HEK293 (cell line): ENCODE data around the gene SMIM36.
"Not testable (repeated sequence)": the region's sequence is repeated elsewhere in the genome, so short reads cannot be mapped to it uniquely, and the experiment has no call there.

Experiments
- CTCF ChIA-PET: fragments of 350-600 bp; formaldehyde crosslinking; extraction: SDS; loops from one replicate; lab custom pipeline; 2021; ENCODE audit warnings: antibody characterized with exemption; lab: Yijun Ruan, JAX
- POLR2A ChIA-PET: fragments of 300-600 bp; formaldehyde crosslinking; extraction: SDS; loops from one replicate; lab custom pipeline; 2020; ENCODE audit warnings: antibody characterized with exemption, inconsistent platforms; lab: Yijun Ruan, JAX
- H3K27ac ChIP-seq: fragments of 200-500 bp; sonication (Bioruptor generic); 2 replicates; pipeline ENCODE4 v1.5.1; 2014; ENCODE audit warnings: low read depth, low read length, control low read depth, inconsistent platforms; ENCODE audit errors: extremely low read depth
- H3K36me3 ChIP-seq, 2 experiments: fragments of 200-500 bp in 1 of 2; sonication (Bioruptor generic) in 1 of 2; 1 replicate in 1 of 2; 2 replicates in 1 of 2; pipeline ENCODE4 v1.5.1; 2014 to 2017; ENCODE audit warnings: inconsistent platforms in 2 of 2, low read length in 2 of 2; ENCODE audit not compliant: control insufficient read depth in 2 of 2, insufficient read depth in 1 of 2
- H3K4me1 ChIP-seq: fragments of 200-500 bp; sonication (Bioruptor generic); 2 replicates; pipeline ENCODE4 v1.5.1; 2014; ENCODE audit warnings: mild to moderate bottlenecking, low read length, inconsistent platforms; ENCODE audit not compliant: control insufficient read depth, insufficient read depth
- H3K4me3 ChIP-seq: 2 replicates; pipeline ENCODE4 v1.5.1; 2011; ENCODE audit warnings: low read depth, mild to moderate bottlenecking, control low read depth, low read length, moderate library complexity
- H3K9me3 ChIP-seq: fragments of 200-500 bp; sonication (Bioruptor generic); 2 replicates; pipeline ENCODE4 v1.5.1; 2014; ENCODE audit warnings: low read depth, low read length, inconsistent platforms; ENCODE audit not compliant: control insufficient read depth, insufficient read depth
- INSM2 ChIP-seq: fragments of 450-650 bp; formaldehyde crosslinking; IDR thresholded peaks from 2 replicates; pipeline ENCODE4 v1.5.1; 2016; ENCODE audit warnings: missing biosample characterization, missing genetic modification characterization
- OSR2 ChIP-seq: fragments of 450-650 bp; formaldehyde crosslinking; IDR thresholded peaks from 2 replicates; pipeline ENCODE4 v1.5.1; 2016; ENCODE audit warnings: missing biosample characterization, missing genetic modification characterization
- RBAK ChIP-seq: fragments of 450-650 bp; formaldehyde crosslinking; IDR thresholded peaks from 2 replicates; pipeline ENCODE4 v1.5.1; 2016; ENCODE audit warnings: missing biosample characterization, missing genetic modification characterization
- TSHZ1 ChIP-seq: fragments of 450-650 bp; formaldehyde crosslinking; IDR thresholded peaks from 2 replicates; pipeline ENCODE4 v1.5.1; 2016; ENCODE audit warnings: missing biosample characterization, missing genetic modification characterization, borderline replicate concordance
- ZBTB20 ChIP-seq: fragments of 450-650 bp; formaldehyde crosslinking; IDR thresholded peaks from 2 replicates; pipeline ENCODE4 v1.5.1; 2016; ENCODE audit warnings: missing biosample characterization, missing genetic modification characterization
- ZNF157 ChIP-seq: fragments of 450-650 bp; formaldehyde crosslinking; IDR thresholded peaks from 2 replicates; pipeline ENCODE4 v1.5.1; 2016; ENCODE audit warnings: missing biosample characterization, missing genetic modification characterization
- ZNF202 ChIP-seq: fragments of 450-650 bp; formaldehyde crosslinking; IDR thresholded peaks from 2 replicates; pipeline ENCODE4 v1.5.1; 2016; ENCODE audit warnings: missing biosample characterization, missing genetic modification characterization, borderline replicate concordance
- ZNF423 ChIP-seq: fragments of 450-650 bp; formaldehyde crosslinking; IDR thresholded peaks from 2 replicates; pipeline ENCODE4 v1.5.1; 2016; ENCODE audit warnings: missing biosample characterization, missing genetic modification characterization
- ZNF785 ChIP-seq: fragments of 450-650 bp; formaldehyde crosslinking; IDR thresholded peaks from 2 replicates; pipeline ENCODE4 v1.5.1; 2016; ENCODE audit warnings: missing biosample characterization, missing genetic modification characterization
- ZSCAN16 ChIP-seq: fragments of 450-650 bp; formaldehyde crosslinking; IDR thresholded peaks from 2 replicates; pipeline ENCODE4 v1.5.1; 2016; ENCODE audit warnings: missing biosample characterization, missing genetic modification characterization
- TF ChIP-seq, protein P1 (sequence below): fragments of 450-650 bp; formaldehyde crosslinking; IDR thresholded peaks from 2 replicates; pipeline ENCODE4 v1.5.1; 2016; ENCODE audit warnings: missing biosample characterization, missing genetic modification characterization
- TF ChIP-seq, protein P2 (sequence below): fragments of 450-650 bp; formaldehyde crosslinking; IDR thresholded peaks from 2 replicates; pipeline ENCODE4 v1.5.1; 2016; ENCODE audit warnings: missing biosample characterization, missing genetic modification characterization

Gene SMIM36

DNA sequence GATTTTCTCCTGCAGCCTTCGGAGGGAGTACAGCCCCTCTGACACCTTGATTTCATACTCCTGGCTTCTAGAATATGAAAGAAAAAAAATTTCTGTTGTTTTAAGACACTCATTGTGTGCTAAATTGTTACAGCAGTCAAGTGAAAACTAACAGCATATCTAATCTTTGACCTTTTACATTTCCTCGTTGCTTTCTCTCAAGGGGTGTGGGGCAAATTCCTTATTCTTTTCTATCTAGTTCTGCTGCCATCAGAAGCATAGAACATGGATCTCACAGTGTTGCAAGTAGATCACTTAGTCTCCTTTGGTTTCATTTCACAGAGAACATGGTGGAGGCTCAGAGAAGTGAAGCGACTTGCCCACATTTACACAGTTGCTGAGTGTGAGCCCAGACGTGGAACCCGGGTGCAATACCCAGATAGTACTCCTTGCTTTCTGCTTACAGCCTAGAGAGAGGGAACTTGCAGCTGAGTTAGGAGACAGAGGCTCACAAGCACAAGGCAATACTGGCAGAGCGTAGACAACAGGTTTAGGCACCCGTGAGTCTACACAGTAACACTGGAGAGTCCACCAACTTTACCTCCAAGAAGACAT, 60.9 kb downstream of the SMIM36 start:
- Histone ChIP-seq H3K4me3 (no peak overlapping the region), H3K27ac (no peak overlapping the region)
- TF ChIP-seq ZBTB20 (tag by site-specific recombination), result no peak
- no peak for TF ChIP-seq ZNF157 (tag by site-specific recombination)
- no peak for TF ChIP-seq ZNF785 (tag by site-specific recombination)
- TF ChIP-seq ZNF202 (tag by site-specific recombination), result no peak
- no peak for TF ChIP-seq TSHZ1 (tag by site-specific recombination)
- TF ChIP-seq INSM2 (tag by site-specific recombination), result no peak
- no peak for TF ChIP-seq ZNF423 (tag by site-specific recombination)
- TF ChIP-seq, protein P1, sequence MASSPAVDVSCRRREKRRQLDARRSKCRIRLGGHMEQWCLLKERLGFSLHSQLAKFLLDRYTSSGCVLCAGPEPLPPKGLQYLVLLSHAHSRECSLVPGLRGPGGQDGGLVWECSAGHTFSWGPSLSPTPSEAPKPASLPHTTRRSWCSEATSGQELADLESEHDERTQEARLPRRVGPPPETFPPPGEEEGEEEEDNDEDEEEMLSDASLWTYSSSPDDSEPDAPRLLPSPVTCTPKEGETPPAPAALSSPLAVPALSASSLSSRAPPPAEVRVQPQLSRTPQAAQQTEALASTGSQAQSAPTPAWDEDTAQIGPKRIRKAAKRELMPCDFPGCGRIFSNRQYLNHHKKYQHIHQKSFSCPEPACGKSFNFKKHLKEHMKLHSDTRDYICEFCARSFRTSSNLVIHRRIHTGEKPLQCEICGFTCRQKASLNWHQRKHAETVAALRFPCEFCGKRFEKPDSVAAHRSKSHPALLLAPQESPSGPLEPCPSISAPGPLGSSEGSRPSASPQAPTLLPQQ (tag by site-specific recombination), result no peak
- TF ChIP-seq, all 188 proteins: peak for 0
- Histone ChIP-seq H3K9me3 (no peaks in the 10 kb centered on the region), H3K36me3 (no peaks in the 10 kb centered on the region), H3K4me1 (peaks cover 31% of the 10 kb centered on the region)
- ChIA-PET POLR2A (no interaction called here), CTCF (no interaction called here)

DNA sequence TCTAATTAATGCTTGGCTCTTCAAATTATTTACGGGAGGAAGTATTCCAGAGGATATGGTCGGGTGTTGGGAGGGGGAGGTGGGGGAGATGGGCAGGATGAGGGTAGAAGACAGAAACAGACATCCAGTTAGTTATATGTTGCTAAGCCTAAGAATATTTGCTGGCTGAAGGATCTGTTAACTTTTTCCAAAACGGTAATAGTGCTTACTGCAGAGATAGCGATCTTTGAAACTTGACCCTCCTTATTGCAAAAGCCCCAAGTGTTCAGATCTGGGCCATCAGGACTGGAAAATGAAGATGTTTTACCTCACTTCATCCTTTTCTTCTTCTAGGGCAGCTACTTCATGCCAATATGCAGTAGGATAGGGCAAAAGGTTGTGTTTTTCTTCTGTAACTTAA, 62.6 kb downstream of the SMIM36 start:
- CTCF ChIA-PET, result interaction anchor here (0.6 to 0.7 kb wide), 3 partner anchors 16 to 227 kb away, joined by 3 read pairs; no protein-coding TSS in a partner anchor
- H3K36me3 ChIP-seq, result no peaks in the 10 kb centered on the region
- H3K4me1 ChIP-seq, result peaks cover 24% of the 10 kb centered on the region
- POLR2A ChIA-PET, result no interaction called here
- no peak overlapping the region for H3K4me3 ChIP-seq
- no peak overlapping the region; the same call in 1 of the 2 replicates for H3K27ac ChIP-seq
- TF ChIP-seq, protein P2, sequence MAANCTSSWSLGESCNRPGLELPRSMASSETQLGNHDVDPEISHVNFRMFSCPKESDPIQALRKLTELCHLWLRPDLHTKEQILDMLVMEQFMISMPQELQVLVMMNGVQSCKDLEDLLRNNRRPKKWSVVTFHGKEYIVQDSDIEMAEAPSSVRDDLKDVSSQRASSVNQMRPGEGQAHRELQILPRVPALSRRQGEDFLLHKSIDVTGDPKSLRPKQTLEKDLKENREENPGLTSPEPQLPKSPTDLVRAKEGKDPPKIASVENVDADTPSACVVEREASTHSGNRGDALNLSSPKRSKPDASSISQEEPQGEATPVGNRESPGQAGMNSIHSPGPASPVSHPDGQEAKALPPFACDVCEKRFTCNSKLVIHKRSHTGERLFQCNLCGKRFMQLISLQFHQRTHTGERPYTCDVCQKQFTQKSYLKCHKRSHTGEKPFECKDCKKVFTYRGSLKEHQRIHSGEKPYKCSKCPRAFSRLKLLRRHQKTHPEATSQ (tag by site-specific recombination), result no peak
- TF ChIP-seq ZSCAN16 (tag by site-specific recombination) (peak; percentile 98), OSR2 (tag by site-specific recombination) (peak; percentile 52; the same call in 1 of the 2 replicates)
- TF ChIP-seq, all 188 proteins: peak for 2
- no peaks in the 10 kb centered on the region for H3K9me3 ChIP-seq

- H3K27ac ChIP-seq, result no peak overlapping the region
- TF ChIP-seq, protein P2 (tag by site-specific recombination), result no peak
- TF ChIP-seq RBAK (tag by site-specific recombination), result no peak
- H3K36me3 ChIP-seq, result no peaks in the 10 kb centered on the region
- ChIA-PET CTCF (interaction anchor here (0.6 to 1.1 kb wide), 2 partner anchors 10 to 23 kb away, joined by 3 to 4 read pairs; no protein-coding TSS in a partner anchor), POLR2A (interaction anchor here (0.5 kb wide), 1 partner anchor 31 kb away, joined by 4 read pairs; no protein-coding TSS in a partner anchor)
- H3K4me1 ChIP-seq, result peaks cover 18% of the 10 kb centered on the region
- H3K9me3 ChIP-seq, result no peaks in the 10 kb centered on the region
- no peak overlapping the region for H3K4me3 ChIP-seq
Observed at GRCh38 chr17:55446581-55447205, 64.6 kb downstream of the SMIM36 start.

DNA sequence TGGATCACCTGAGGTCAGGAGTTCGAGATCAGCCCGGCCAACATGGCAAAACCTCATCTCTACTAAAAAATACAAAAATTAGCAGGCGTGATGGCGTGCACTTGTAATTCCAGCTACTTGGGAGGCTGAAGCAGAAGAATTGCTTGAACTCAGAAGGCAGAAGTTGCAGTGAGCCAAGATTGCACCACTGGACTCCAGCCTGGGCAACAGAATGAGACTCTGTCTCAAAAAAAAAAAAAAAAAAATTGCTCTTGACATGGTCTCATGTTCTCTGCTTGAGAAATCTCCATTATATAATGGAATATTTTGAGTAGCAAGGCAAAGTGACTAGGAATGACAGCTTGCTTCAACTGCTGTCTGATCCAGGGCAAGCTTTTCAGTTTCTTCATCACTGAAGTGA, 65.2 kb downstream of the SMIM36 start:
- H3K9me3 ChIP-seq, H3K27ac ChIP-seq, H3K36me3 ChIP-seq, POLR2A ChIA-PET, H3K4me3 ChIP-seq: not testable (repeated sequence)
- CTCF ChIA-PET, result interaction anchor here (0.7 to 1.1 kb wide), 2 partner anchors 9 to 150 kb away, joined by 3 read pairs; no protein-coding TSS in a partner anchor
- peaks cover 18% of the 10 kb centered on the region for H3K4me1 ChIP-seq
